Esophagus muscularis mucosa (tissue), 3 donors: ENCODE results near the gene ZNF423.

Experiments used
- CTCF ChIP-seq, 3 experiments: fragments of 200-600 bp in 2 of 3; fragments of 450-650 bp in 1 of 3; sonication (generic) in 2 of 3; IDR thresholded peaks; one replicate each; pipeline ENCODE4 v1.5.1; 2017 to 2019; ENCODE audit warnings: antibody characterized with exemption in 3 of 3, mild to moderate bottlenecking in 2 of 3, moderate library complexity in 1 of 3
- POLR2A ChIP-seq: fragments of 450-650 bp; IDR thresholded peaks from one replicate; pipeline ENCODE4 v1.6.1; 2017; ENCODE audit warnings: antibody characterized with exemption, moderate library complexity, mild to moderate bottlenecking, low read depth
- POLR2AphosphoS5 ChIP-seq, 2 donors: sonication (generic); formaldehyde crosslinking; IDR thresholded peaks; one replicate each; pipeline ENCODE4 v1.6.1; 2017; ENCODE audit warnings: antibody characterized with exemption in 2 of 2

DNA sequence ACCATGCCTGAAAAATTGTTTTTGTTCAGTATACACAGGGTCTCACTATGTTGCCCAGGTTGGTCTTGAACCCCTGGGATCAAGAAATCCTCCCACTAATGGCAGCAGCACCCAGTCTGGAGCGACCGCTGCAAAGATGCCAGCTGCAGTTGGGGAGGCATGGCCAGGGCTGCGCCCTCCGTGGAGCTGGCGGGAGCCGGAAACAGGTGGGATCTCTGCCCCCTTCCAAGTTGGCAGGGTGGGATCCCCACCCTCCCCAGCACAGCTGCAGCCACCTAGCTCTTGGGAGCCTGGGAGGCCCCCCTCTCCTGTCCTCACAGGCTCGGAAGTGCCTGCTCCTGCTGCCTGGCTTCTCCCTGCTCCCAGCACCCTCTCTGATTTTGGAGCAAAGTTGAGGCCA, 176.8 kb downstream of the ZNF423 start:
- TF ChIP-seq CTCF (IDR thresholded peaks at IDR 0.05): no peak
- TF ChIP-seq POLR2AphosphoS5 (IDR thresholded peaks at IDR 0.05): no peak
- TF ChIP-seq POLR2A: no peak
